Measurements from ENCODE around the gene DCTN5. TPM values are rescaled to one million over a fixed set of nuclear protein-coding genes. Genes with fewer than 3 reads are reported as not detected.

DCTN5 gene
- polyA plus RNA-seq, 1 of the 3 experiments (the other 2 are of a cell fraction): 45.6 TPM

DNA sequence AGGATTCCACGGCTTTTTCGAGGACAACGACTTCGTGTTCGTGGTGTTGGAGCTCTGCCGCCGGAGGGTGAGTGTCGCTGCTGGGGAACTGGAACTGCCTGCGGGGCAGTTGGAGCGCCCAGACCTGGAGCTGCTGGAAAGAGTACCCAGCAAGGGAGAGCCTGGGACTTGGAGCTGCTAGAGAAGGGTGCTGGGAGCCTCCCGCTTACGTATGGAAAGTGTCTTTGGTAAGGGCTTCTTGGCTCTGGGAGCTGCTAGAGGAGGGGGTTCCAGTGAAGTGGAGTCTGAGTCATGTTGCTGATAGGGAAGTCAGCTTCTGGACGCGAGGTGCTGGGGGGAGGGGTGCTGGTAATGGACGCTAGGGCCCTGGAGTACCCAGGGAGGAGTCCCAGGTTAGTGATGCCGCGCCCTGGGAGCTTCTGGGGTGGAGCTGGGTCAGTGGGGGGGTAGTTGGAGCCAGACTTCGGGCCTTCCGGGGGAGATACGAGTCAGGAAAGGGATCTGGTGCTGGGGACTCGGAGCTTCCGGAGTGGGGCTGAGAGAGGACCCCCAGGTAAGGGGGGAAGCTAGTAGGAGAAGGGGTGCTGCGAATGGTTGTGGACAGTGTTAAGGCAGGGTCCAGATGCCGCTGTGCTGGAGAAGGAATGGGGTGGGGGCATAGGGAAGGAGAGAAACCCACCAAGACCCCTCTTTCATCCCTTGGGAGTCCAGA is 38.2 kb downstream of the DCTN5 start (continued):
- TF ChIP-seq SIN3A (IDR thresholded peaks at IDR 0.05; ENCODE audit: borderline replicate concordance, low read depth, low read length): no peak
- TF ChIP-seq JUND (IDR thresholded peaks at IDR 0.05): 0 out of 2 replicates have a peak, but pooled peaks have one; percentile 11
- no peak for TF ChIP-seq MXI1 (IDR thresholded peaks at IDR 0.05; ENCODE audit: low read depth, low read length)

GRCh38 chr16:23679986-23680336 is 38.7 kb downstream of the DCTN5 start:
- no peaks in the 10 kb centered on the region for H3K9me3 ChIP-seq
- peaks cover 27 to 30% of the 10 kb centered on the region in 2 experiments for H3K36me3 ChIP-seq (replicated peaks in 1 of 2; ENCODE audit: control insufficient read depth in 1 of 2, insufficient read depth in 2 of 2, low read length in 1 of 2)
- no peak overlapping the region for H2AFZ ChIP-seq (ENCODE audit: low read depth)
- ChIA-PET CTCF (interaction anchor here (1.0 to 3.1 kb wide), 2 partner anchors 11 to 39 kb away, joined by 3 to 19 read pairs; partner anchors contain the start of genes DCTN5 and PALB2), POLR2A (interaction anchor here (1.1 to 2.0 kb wide), 2 partner anchors 10 to 13 kb away, joined by 3 to 9 read pairs; no protein-coding TSS in a partner anchor)
- peaks cover 17 to 25% of the 10 kb centered on the region in 2 experiments; a peak in 2 of 4 replicates for H3K4me1 ChIP-seq (ENCODE audit: control insufficient read depth in 1 of 2, insufficient read depth in 2 of 2, low read depth in 1 of 2, low read length in 1 of 2)
- H3K4me3 ChIP-seq (ENCODE audit: low read depth in 2 of 2, low read length in 1 of 2): peak overlapping the region; percentile 73 to 77
- TF ChIP-seq JUND (IDR thresholded peaks at IDR 0.05) (no peak), ELF1 (IDR thresholded peaks at IDR 0.05) (no peak), RAD21 (IDR thresholded peaks at IDR 0.05; ENCODE audit: low read length) (no peak)
- TF ChIP-seq, protein P1, sequence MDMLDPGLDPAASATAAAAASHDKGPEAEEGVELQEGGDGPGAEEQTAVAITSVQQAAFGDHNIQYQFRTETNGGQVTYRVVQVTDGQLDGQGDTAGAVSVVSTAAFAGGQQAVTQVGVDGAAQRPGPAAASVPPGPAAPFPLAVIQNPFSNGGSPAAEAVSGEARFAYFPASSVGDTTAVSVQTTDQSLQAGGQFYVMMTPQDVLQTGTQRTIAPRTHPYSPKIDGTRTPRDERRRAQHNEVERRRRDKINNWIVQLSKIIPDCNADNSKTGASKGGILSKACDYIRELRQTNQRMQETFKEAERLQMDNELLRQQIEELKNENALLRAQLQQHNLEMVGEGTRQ (IDR thresholded peaks at IDR 0.05; ENCODE audit: borderline replicate concordance, low read depth, low read length): no peak
- peak overlapping the region; percentile 98 for H3K4me2 ChIP-seq
- H3F3A ChIP-seq (replicated peaks; ENCODE audit: insufficient read depth): peaks cover 11% of the 10 kb centered on the region
- H3K9me2 ChIP-seq: no peaks in the 10 kb centered on the region
- H3K9ac ChIP-seq: peak overlapping the region; percentile 88; the same call in 1 of the 2 replicates
- H3K27ac ChIP-seq (ENCODE audit: low read depth in 2 of 2, low read length in 1 of 2): peak overlapping the region in 1 of 2 experiments; percentile 48; a peak in 1 of 4 replicates
- H3K79me2 ChIP-seq (ENCODE audit: insufficient read depth): peaks cover 72% of the 10 kb centered on the region
- WGBS (ENCODE audit: low lambda C conversion rate): 40% methylated on average over 5 of the region's 6 CpGs
- DNase-seq: no peak
- H3K27me3 ChIP-seq (ENCODE audit: insufficient read depth): no peaks in the 10 kb centered on the region
- H4K20me1 ChIP-seq (ENCODE audit: insufficient read depth): peaks cover 26% of the 10 kb centered on the region

GRCh38 chr16:23682181-23682580 is 40.9 kb downstream of the DCTN5 start:
- H3K36me3 ChIP-seq (replicated peaks in 1 of 2; ENCODE audit: control insufficient read depth in 1 of 2, insufficient read depth in 2 of 2, low read length in 1 of 2): peaks cover 33 to 47% of the 10 kb centered on the region in 2 experiments
- DNase-seq: no peak
- no peak overlapping the region for H3K9ac ChIP-seq
- no peak overlapping the region for H3K4me3 ChIP-seq (ENCODE audit: low read depth in 2 of 2, low read length in 1 of 2)
- ChIA-PET CTCF (interaction anchor here (0.6 to 1.1 kb wide), 2 partner anchors 360 to 1011 kb away, joined by 3 read pairs; no protein-coding TSS in a partner anchor), POLR2A (no interaction called here)
- TF ChIP-seq ELF1 (IDR thresholded peaks at IDR 0.05) (no peak), POLR2AphosphoS5 (IDR thresholded peaks at IDR 0.05; ENCODE audit: low read depth, low read length) (no peak)
- peaks cover 88% of the 10 kb centered on the region for H3K79me2 ChIP-seq (ENCODE audit: insufficient read depth)
- no peaks in the 10 kb centered on the region for H3K9me3 ChIP-seq
- no peaks in the 10 kb centered on the region for H3K27me3 ChIP-seq (ENCODE audit: insufficient read depth)
- H3F3A ChIP-seq (replicated peaks; ENCODE audit: insufficient read depth): peaks cover 6% of the 10 kb centered on the region
- no peak overlapping the region for H3K27ac ChIP-seq (ENCODE audit: low read depth in 2 of 2, low read length in 1 of 2)
- peaks cover 17 to 25% of the 10 kb centered on the region in 2 experiments; a peak in 2 of 4 replicates for H3K4me1 ChIP-seq (ENCODE audit: control insufficient read depth in 1 of 2, insufficient read depth in 2 of 2, low read depth in 1 of 2, low read length in 1 of 2)
- no peaks in the 10 kb centered on the region for H3K9me2 ChIP-seq
- no peak overlapping the region for H3K4me2 ChIP-seq
- no peak overlapping the region for H2AFZ ChIP-seq (ENCODE audit: low read depth)
- 91% methylated on average over 1 of the region's 1 CpG for WGBS (ENCODE audit: low lambda C conversion rate)
- peaks cover 26% of the 10 kb centered on the region for H4K20me1 ChIP-seq (ENCODE audit: insufficient read depth)

Data from SK-N-SH (cell line).